Measurements from ENCODE around the gene TDRD6. TPM values are rescaled to one million over a fixed set of nuclear protein-coding genes. Genes with fewer than 3 reads are reported as not detected.

Gene TDRD6
- polyA plus RNA-seq, 2 of the 4 experiments (the other 2 are of a cell fraction) = 0.03 TPM; not detected in 1

- H3K4me3 ChIP-seq = no peak overlapping the region
- FAIRE-seq = no peak
- WGBS (ENCODE audit: missing lambda C conversion rate) = 70% methylated on average over 2 of the region's 2 CpGs
- POLR2A ChIA-PET = no interaction called here
- no peak overlapping the region for H3K4me2 ChIP-seq
- no peak for ATAC-seq
- DNase-seq (ENCODE audit: low read depth in 1 of 2, low spot score in 1 of 2) = no peak
- TF ChIP-seq SREBF2 (IDR thresholded peaks at IDR 0.05) (no peak), ZSCAN20 (CRISPR knock-in tag; IDR thresholded peaks at IDR 0.05) (no peak), JUN (IDR thresholded peaks at IDR 0.05) (no peak)
- H3K9me3 ChIP-seq = no peaks in the 10 kb centered on the region
- CTCF ChIA-PET = interaction anchor here (0.6 kb wide), 2 partner anchors 13 to 63 kb away, joined by 3 read pairs; partner anchors contain the start of gene ANKRD66
- no peaks in the 10 kb centered on the region for H3K4me1 ChIP-seq
- H3K27ac ChIP-seq = no peak overlapping the region
These were observed 45.7 kb downstream of the TDRD6 start for GRCh38 chr6:46733341-46733801.

DNA sequence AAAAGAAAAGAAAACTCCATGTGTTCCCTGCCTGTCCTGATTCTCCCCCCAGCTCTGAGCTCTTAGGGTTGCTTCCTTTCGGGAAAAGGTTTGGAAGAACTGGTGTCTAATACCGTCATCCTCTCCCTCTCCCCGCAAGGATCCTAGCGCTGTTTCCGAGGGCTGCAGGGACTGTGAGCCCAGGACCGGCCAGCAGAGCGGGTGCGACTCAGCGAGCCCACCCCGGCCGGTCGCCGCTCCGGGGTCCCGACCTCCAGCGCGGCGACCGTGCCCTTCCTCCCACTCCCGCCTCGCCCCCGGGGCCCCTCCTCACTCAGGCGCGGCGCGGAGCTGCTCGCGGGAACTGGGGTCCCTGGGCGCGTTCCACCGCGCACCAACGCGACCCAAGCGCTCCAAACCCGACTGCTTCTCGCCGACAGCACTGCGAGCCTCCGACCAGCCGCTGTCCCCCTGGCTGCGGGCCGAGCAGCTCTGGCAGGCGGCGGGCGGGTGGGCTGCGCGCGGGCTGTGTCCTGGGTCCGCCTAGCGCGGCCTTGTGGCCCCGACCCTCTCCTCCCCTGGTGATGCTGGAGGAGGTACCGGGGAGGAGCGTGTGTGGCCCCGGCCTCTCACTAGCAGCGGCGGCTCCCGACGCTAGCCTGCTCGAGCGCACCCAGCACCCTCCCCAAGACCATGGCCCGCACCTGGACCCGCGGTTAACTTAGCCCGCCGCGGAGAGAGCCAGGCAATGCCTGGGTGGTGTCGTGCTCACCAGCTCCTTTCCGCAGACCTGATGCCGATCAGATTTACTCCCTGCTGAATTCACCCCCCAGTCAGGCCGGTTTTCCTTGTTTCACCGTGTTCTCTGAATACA is 47.4 kb downstream of the TDRD6 start, which contains the start of gene PLA2G7:
TSS of gene PLA2G7 (minus strand) at position 509 of the 853 bp plus-strand sequence. CDS start 12,484 bp downstream, outside the sequence.
- peak; percentile 6 to 20 for DNase-seq (ENCODE audit: low read depth in 1 of 2, low spot score in 1 of 2)
- CTCF ChIA-PET = interaction anchor here (1.0 kb wide), 1 partner anchor 8 kb away, joined by 3 read pairs; no protein-coding TSS in a partner anchor

DNA sequence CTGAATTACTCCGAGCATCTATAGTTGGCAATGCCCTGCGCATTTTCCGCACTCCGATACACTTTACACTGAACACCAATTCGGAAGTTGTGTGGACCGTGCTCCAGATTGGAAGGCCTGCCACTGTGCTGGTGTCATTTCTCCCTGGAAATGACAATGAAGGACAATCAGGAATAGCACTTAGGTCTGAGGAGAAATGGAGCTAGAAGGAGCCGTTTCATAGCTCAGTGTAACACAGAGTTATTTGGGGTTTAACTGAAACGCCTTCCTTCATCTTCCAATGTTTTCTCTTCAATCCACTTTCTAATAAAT is 48.0 kb downstream of the TDRD6 start:
- 80% methylated on average over 8 of the region's 8 CpGs for WGBS (ENCODE audit: missing lambda C conversion rate)
- H3K4me2 ChIP-seq = peak overlapping the region; percentile 99
- H3K4me3 ChIP-seq = peak overlapping the region; percentile 62; the same call in 2 of the 3 replicates
- POLR2A ChIA-PET = no interaction called here
- FAIRE-seq (no peak), ATAC-seq (no peak), DNase-seq (ENCODE audit: low read depth in 1 of 2, low spot score in 1 of 2) (no peak)
- H3K27ac ChIP-seq = no peak overlapping the region
- CTCF ChIA-PET = no interaction called here
- no peaks in the 10 kb centered on the region for H3K9me3 ChIP-seq
- H3K4me1 ChIP-seq = no peaks in the 10 kb centered on the region
- TF ChIP-seq, protein P1, sequence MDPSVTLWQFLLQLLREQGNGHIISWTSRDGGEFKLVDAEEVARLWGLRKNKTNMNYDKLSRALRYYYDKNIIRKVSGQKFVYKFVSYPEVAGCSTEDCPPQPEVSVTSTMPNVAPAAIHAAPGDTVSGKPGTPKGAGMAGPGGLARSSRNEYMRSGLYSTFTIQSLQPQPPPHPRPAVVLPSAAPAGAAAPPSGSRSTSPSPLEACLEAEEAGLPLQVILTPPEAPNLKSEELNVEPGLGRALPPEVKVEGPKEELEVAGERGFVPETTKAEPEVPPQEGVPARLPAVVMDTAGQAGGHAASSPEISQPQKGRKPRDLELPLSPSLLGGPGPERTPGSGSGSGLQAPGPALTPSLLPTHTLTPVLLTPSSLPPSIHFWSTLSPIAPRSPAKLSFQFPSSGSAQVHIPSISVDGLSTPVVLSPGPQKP (IDR thresholded peaks at IDR 0.05; ENCODE audit: low read depth, low read length) = no peak
- no peak for TF ChIP-seq HES2 (IDR thresholded peaks at IDR 0.05)
- no peak for TF ChIP-seq NFE2L2 (conservative IDR thresholded peaks at IDR 0.05; ENCODE audit: low read length)
- no peak for TF ChIP-seq FOSB (CRISPR knock-in tag; IDR thresholded peaks at IDR 0.05)
- TF ChIP-seq SREBF2 (IDR thresholded peaks at IDR 0.05) = no peak
- no peak for TF ChIP-seq RARB (CRISPR knock-in tag; IDR thresholded peaks at IDR 0.05)
- no peak for TF ChIP-seq JUNB (IDR thresholded peaks at IDR 0.05)
- TF ChIP-seq FOSL2 (IDR thresholded peaks at IDR 0.05) = no peak
- no peak for TF ChIP-seq FOSL2 (CRISPR knock-in tag; IDR thresholded peaks at IDR 0.05)
- TF ChIP-seq, protein P2, sequence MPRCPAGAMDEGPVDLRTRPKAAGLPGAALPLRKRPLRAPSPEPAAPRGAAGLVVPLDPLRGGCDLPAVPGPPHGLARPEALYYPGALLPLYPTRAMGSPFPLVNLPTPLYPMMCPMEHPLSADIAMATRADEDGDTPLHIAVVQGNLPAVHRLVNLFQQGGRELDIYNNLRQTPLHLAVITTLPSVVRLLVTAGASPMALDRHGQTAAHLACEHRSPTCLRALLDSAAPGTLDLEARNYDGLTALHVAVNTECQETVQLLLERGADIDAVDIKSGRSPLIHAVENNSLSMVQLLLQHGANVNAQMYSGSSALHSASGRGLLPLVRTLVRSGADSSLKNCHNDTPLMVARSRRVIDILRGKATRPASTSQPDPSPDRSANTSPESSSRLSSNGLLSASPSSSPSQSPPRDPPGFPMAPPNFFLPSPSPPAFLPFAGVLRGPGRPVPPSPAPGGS (IDR thresholded peaks at IDR 0.05) = no peak
- no peak for TF ChIP-seq RCOR1 (IDR thresholded peaks at IDR 0.05; ENCODE audit: low read depth, low read length)
- no peak for TF ChIP-seq RFX5 (IDR thresholded peaks at IDR 0.05)
- TF ChIP-seq CHD4 (IDR thresholded peaks at IDR 0.05; ENCODE audit: borderline replicate concordance) = no peak
- TF ChIP-seq, protein P3, sequence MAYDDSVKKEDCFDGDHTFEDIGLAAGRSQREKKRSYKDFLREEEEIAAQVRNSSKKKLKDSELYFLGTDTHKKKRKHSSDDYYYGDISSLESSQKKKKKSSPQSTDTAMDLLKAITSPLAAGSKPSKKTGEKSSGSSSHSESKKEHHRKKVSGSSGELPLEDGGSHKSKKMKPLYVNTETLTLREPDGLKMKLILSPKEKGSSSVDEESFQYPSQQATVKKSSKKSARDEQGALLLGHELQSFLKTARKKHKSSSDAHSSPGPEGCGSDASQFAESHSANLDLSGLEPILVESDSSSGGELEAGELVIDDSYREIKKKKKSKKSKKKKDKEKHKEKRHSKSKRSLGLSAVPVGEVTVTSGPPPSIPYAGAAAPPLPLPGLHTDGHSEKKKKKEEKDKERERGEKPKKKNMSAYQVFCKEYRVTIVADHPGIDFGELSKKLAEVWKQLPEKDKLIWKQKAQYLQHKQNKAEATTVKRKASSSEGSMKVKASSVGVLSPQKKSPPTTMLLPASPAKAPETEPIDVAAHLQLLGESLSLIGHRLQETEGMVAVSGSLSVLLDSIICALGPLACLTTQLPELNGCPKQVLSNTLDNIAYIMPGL (CRISPR knock-in tag; IDR thresholded peaks at IDR 0.05; ENCODE audit: borderline replicate concordance) = no peak
- TF ChIP-seq EHMT2 (IDR thresholded peaks at IDR 0.05; ENCODE audit: low read depth) = no peak
- TF ChIP-seq CHD2 (IDR thresholded peaks at IDR 0.05; ENCODE audit: low read length, partially characterized antibody) = no peak
- no peak for TF ChIP-seq ZC3H11A (IDR thresholded peaks at IDR 0.05)

More for the DNA sequence above, 47.4 kb downstream of the TDRD6 start, which contains the start of gene PLA2G7:
- Histone ChIP-seq H3K27ac (peak within 1 kb of the TSS in 1 of 2 experiments; percentile 55; a peak in 2 of 6 replicates), H3K4me2 (peak within 1 kb of the TSS; percentile 99), H3K4me3 (peak within 1 kb of the TSS; percentile 62), H3K9me3 (no peaks in the 10 kb centered on the region), H3K4me1 (no peaks in the 10 kb centered on the region)
- no peak for FAIRE-seq
- ATAC-seq = peak; percentile 88 to 89
- WGBS (ENCODE audit: missing lambda C conversion rate) = 25% methylated on average over 16 of the region's 73 CpGs
- POLR2A ChIA-PET = no interaction called here
- TF ChIP-seq RFX5 (IDR thresholded peaks at IDR 0.05) (no peak), CBX8 (IDR thresholded peaks at IDR 0.05) (no peak), TP53 (CRISPR knock-in tag; IDR thresholded peaks at IDR 0.05) (no peak), GATA3 (IDR thresholded peaks at IDR 0.05; ENCODE audit: borderline replicate concordance) (no peak), HDAC2 (IDR thresholded peaks at IDR 0.05) (no peak), RNF2 (IDR thresholded peaks at IDR 0.05; ENCODE audit: borderline replicate concordance, low read depth) (no peak), MYC (IDR thresholded peaks at IDR 0.05; ENCODE audit: borderline replicate concordance, low read length) (no peak), FOSL2 (IDR thresholded peaks at IDR 0.05) (no peak), FOSL2 (CRISPR knock-in tag; IDR thresholded peaks at IDR 0.05) (no peak), JUN (IDR thresholded peaks at IDR 0.05) (no peak), ZFP36 (IDR thresholded peaks at IDR 0.05; ENCODE audit: borderline replicate concordance, partially characterized antibody) (no peak), NR3C1 (IDR thresholded peaks at IDR 0.05) (no peak), ESRRA (IDR thresholded peaks at IDR 0.05; ENCODE audit: borderline replicate concordance, low read length) (no peak), HES2 (IDR thresholded peaks at IDR 0.05) (no peak), KDM5A (IDR thresholded peaks at IDR 0.05) (no peak)
- TF ChIP-seq, protein P3 (CRISPR knock-in tag; IDR thresholded peaks at IDR 0.05; ENCODE audit: borderline replicate concordance) = no peak
